ENCODE data around the gene TEX19. TPM values are rescaled to one million over a fixed set of nuclear protein-coding genes. Genes with fewer than 3 reads are reported as not detected.

The TEX19 gene
- total RNA-seq, result not detected

- Histone ChIP-seq H3K36me3 (replicated peaks in 1 of 2; ENCODE audit: insufficient read depth in 1 of 2, low read depth in 2 of 2) (no peaks in the 10 kb centered on the region), H3K27me3 (no peaks in the 10 kb centered on the region), H3K27ac (no peak within 1 kb of the TSS), H3K4me1 (peaks cover 23% of the 10 kb centered on the region), H3K4me3 (no peak within 1 kb of the TSS), H3K9me3 (no peaks in the 10 kb centered on the region)
- 66 to 73% methylated on average over 21 of the region's 21 CpGs for WGBS, 2 donors
- TF ChIP-seq, protein P1, sequence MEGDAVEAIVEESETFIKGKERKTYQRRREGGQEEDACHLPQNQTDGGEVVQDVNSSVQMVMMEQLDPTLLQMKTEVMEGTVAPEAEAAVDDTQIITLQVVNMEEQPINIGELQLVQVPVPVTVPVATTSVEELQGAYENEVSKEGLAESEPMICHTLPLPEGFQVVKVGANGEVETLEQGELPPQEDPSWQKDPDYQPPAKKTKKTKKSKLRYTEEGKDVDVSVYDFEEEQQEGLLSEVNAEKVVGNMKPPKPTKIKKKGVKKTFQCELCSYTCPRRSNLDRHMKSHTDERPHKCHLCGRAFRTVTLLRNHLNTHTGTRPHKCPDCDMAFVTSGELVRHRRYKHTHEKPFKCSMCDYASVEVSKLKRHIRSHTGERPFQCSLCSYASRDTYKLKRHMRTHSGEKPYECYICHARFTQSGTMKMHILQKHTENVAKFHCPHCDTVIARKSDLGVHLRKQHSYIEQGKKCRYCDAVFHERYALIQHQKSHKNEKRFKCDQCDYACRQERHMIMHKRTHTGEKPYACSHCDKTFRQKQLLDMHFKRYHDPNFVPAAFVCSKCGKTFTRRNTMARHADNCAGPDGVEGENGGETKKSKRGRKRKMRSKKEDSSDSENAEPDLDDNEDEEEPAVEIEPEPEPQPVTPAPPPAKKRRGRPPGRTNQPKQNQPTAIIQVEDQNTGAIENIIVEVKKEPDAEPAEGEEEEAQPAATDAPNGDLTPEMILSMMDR (IDR thresholded peaks at IDR 0.05), result no peak
- TF ChIP-seq POLR2A (IDR thresholded peaks at IDR 0.05), result no peak
- no peak for ATAC-seq
- intact Hi-C loops (cut with DNase I), result no loop called here
- no peak for DNase-seq
Measured at GRCh38 chr17:82358465-82359350, at the start of gene TEX19. TEX19 (plus strand) TSS chr17:82359247; CDS start chr17:82362151, 2,904 bp downstream.

DNA sequence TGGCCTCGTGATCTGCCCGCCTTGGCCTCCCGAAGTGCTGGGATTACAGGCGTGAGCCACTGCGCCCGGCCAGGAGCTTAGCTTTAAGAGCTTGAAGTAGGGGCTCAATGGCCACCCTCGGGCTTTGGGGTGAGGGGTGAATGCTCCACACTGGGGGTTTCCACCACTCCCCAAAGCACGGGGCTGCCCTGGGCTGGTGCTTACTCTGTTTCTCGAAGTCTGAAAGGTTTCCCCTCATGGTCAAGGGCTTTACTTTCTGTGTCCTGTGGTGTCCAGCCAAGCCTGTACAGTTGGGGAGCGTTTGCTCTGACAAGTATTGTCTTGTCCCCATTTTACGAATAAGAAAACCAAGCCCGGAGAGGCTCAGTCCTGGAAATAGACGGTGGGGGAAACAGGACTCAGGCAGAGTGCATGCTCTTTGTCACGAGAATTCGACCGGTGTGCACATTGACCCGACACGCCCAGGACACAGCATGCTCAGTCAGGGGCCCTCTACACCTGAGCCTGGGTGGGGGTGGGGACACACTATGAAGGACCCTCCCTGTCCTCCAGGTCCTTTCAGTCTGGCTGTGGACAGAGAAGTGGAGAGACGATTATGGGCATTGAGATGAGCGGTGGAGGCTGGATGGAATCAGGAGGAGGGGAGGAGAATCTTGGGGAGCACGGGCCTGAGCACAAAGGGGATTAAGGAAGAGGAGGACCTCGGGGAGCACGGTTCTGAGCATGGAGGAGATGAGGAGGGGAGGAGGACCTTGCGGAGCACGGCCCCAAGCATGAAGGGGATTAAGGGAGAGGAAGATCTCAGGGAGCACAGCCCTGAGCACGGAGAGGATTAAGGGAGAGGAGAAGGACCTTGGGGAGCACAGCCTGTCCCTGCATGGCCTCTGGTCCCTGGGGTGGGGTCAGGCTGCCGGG lies 49.1 kb upstream of the TEX19 start:
- no peaks in the 10 kb centered on the region for H3K4me1 ChIP-seq
- intact Hi-C loops (cut with DNase I), result no loop called here
- 60 to 62% methylated on average over 23 to 27 of the region's 27 CpGs for WGBS, 2 donors
- no peak overlapping the region for H3K27ac ChIP-seq
- no peaks in the 10 kb centered on the region for H3K9me3 ChIP-seq
- H3K36me3 ChIP-seq (replicated peaks in 1 of 2; ENCODE audit: insufficient read depth in 1 of 2, low read depth in 2 of 2), result no peaks in the 10 kb centered on the region
- H3K27me3 ChIP-seq, result no peaks in the 10 kb centered on the region
- no peak overlapping the region for H3K4me3 ChIP-seq
- no peak for ATAC-seq
- no peak for DNase-seq
- TF ChIP-seq, protein P1 (IDR thresholded peaks at IDR 0.05), result no peak
- no peak for TF ChIP-seq POLR2A (IDR thresholded peaks at IDR 0.05)

- H3K4me3 ChIP-seq, result no peak overlapping the region
- intact Hi-C loops (cut with DNase I), result no loop called here
- ATAC-seq (no peak), DNase-seq (no peak)
- TF ChIP-seq, protein P1 (IDR thresholded peaks at IDR 0.05), result no peak
- no peak for TF ChIP-seq POLR2A (IDR thresholded peaks at IDR 0.05)
- H3K4me1 ChIP-seq, result no peaks in the 10 kb centered on the region
- no peaks in the 10 kb centered on the region for H3K9me3 ChIP-seq
- no peaks in the 10 kb centered on the region for H3K36me3 ChIP-seq (replicated peaks in 1 of 2; ENCODE audit: insufficient read depth in 1 of 2, low read depth in 2 of 2)
- H3K27ac ChIP-seq, result no peak overlapping the region
- no peaks in the 10 kb centered on the region for H3K27me3 ChIP-seq
- WGBS, 2 donors, result 68% methylated on average over 13 to 21 of the region's 21 CpGs
Measured at GRCh38 chr17:82310877-82311276, 48.2 kb upstream of the TEX19 start.

GRCh38 chr17:82311971-82312370 lies 47.1 kb upstream of the TEX19 start:
- Histone ChIP-seq H3K27ac (no peak overlapping the region), H3K36me3 (replicated peaks in 1 of 2; ENCODE audit: insufficient read depth in 1 of 2, low read depth in 2 of 2) (no peaks in the 10 kb centered on the region), H3K4me1 (no peaks in the 10 kb centered on the region), H3K9me3 (no peaks in the 10 kb centered on the region), H3K4me3 (no peak overlapping the region), H3K27me3 (no peaks in the 10 kb centered on the region)
- ATAC-seq (no peak), DNase-seq (no peak)
- intact Hi-C loops (cut with DNase I), result no loop called here
- TF ChIP-seq POLR2A (IDR thresholded peaks at IDR 0.05), result no peak
- TF ChIP-seq, protein P1 (IDR thresholded peaks at IDR 0.05), result no peak
- WGBS, 2 donors, result 83 to 91% methylated on average over 13 of the region's 13 CpGs
